ENCODE measurements around the gene ISL1. TPM values are rescaled to one million over a fixed set of nuclear protein-coding genes. Genes with fewer than 3 reads are reported as not detected.

ISL1 gene
- total and polyA plus RNA-seq, 2 of the 8 experiments (the other 6 are each of a cell fraction or from before 2014, with no cell fraction given) = 0.05 to 0.19 TPM

GRCh38 chr5:51371052-51371451 is 12.2 kb upstream of the ISL1 start (continued):
- TF ChIP-seq CTCF (IDR thresholded peaks at IDR 0.05; ENCODE audit: control extremely low read depth in 1 of 3, insufficient read depth in 1 of 3, low read depth in 1 of 3, low read length in 3 of 3) (no peak), TCF12 (IDR thresholded peaks at IDR 0.05; ENCODE audit: low read depth, low read length) (no peak), SAP30 (IDR thresholded peaks at IDR 0.05; ENCODE audit: insufficient read depth, insufficient replicate concordance, low read length) (no peak), CEBPB (IDR thresholded peaks at IDR 0.05; ENCODE audit: low read depth, low read length) (no peak), HDAC6 (IDR thresholded peaks at IDR 0.05; ENCODE audit: low read depth, low read length) (no peak)

All from H1 (cell line).